NCI-H2196 treated with DMSO at 0.1 percent for 48 hours (cell line): ENCODE results near the gene SELP.

Experiments
- DNase-seq: peaks from one replicate; lab custom pipeline; 2025; ENCODE audit not compliant: unreplicated experiment; lab: John Stamatoyannopoulos, UW

SELP gene

DNA sequence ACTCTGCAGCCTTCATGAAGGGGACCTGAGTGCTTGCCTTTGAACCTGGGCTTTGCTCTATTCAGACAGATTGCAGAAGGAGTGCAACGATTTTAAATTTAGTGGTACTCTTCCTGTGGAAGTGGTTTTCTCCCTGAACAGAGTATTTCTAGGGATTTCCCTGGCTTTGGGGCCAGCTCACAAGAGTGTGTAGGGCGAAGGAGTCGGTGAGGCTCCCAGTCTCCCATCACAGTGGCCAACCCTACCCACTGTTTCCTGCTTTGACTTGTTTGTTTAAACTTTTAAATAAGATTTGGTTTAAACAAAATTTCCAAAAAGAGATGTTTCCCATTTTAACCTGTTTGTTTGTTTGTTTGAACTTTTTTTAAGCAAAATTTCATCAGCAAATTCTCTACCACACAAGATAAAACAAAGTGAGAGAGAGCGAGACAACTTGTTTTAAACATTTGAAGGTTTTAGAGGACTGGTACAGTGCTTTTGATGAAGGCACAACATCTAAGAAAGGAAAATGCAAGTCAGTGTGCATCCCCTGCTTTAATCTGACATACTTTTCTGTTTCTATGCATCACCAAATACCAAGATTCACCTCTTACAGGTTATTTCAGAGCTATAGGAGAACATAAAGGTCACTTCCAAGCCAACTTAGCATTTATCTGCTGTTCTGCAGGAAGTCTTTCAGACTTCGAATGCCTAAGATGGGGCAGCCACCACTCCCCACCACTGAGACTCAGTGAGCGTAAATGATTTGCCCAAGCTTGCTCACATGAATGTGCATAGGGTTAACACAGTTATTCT, 6.6 kb downstream of the SELP start:
- no peak for DNase-seq

GRCh38 chr1:169620565-169620964, 9.4 kb downstream of the SELP start:
- no peak for DNase-seq

DNA sequence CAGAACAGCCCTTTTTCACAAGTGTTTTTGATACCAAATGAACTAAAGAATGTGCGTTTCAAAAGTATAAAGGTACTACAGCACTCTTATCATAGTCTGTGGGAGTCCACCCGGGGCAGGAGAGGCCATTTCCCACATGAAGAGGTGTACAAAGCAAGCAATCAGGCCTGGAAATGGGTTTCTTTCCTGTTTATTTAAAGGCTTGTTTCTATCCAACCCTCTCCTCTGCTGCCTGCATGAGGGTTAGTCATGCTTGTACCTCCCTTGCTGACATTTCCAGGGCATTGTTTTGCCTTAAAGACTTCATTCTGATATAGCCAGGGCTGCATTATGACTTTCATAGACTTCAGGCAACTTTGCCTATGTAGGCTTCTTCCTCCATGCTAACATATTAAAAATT, 11.6 kb downstream of the SELP start:
- DNase-seq: no peak

GRCh38 chr1:169615803-169616202, 14.1 kb downstream of the SELP start:
- DNase-seq: no peak

DNA sequence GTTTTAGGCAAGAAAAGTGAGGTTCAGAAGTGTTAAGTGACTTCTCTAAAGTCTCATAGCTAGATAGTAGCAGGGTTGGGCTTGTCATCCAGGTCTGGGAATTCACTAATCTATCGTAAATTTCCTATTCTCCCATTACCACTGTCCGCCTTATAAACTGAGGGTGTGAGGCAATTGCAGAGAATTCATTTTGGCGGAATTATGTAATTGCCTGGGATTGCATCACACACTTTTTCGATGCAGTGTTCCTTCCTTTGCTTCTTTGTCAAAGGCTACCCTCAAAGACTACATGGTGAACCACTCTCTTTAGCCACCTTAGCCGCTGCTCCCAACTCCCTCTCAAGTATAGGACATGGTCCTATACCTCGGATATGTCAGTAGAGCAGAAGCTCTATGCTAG, 19.1 kb downstream of the SELP start:
- DNase-seq: no peak

- DNase-seq: no peak
These were observed 19.8 kb downstream of the SELP start for GRCh38 chr1:169610108-169610507.

DNA sequence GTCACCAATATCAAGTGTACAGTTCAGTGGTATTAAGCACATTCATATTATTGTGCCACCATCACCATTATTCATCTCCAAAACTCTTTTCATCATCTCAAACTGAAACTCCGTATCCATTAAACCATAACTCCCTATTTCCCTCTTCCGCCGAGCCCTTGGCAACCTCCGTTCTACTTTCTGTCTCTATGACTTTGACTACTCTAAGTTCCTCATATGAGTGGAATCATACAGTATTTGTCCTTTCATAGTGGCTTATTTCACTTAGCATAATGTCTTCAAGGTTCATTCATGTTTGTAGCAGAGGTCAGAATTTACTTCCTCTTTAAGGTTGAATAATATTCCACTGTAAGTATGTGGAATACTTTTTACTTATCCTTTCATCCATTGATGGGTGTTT, 21.7 kb downstream of the SELP start:
- DNase-seq: no peak

- DNase-seq: no peak
These were observed 25.0 kb downstream of the SELP start for GRCh38 chr1:169604781-169605560.

DNA sequence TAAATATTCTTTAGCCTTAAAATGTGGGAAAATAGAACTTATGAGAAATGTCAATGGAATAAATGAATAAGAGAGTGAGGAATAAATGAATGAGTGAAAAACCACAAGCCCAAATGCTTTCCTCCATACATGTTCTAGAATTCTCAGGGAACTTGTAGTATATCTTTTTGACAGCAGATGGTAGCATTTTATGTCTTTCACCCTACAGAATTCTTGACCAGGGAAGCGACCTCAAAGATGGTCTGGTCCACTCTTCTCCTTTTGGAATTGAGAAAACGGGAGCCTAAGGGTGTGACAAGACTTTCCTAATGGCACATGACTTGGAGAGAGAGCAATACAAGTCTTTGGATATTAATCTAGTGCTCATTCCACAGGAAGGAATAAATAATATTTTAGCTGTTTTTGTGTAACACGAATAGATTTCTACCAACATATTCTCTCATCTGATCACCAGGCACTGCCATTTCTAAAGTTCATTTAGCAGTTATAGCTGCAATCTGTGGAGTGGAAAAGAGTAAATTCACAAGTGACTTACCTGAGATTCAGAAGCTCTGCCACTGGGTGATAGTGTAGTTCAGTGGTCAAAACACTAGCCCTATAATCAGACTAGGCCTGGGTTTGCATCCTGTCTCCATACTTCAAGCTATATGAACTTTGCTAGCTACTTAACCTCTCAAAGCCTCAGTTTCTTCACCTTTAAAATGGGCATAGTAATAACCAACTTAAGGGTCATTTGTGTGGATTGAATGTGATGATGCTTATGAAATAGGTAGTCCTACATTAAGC, 28.6 kb downstream of the SELP start:
- DNase-seq: no peak

- no peak for DNase-seq
These were observed 33.9 kb downstream of the SELP start for GRCh38 chr1:169595764-169596711.

DNA sequence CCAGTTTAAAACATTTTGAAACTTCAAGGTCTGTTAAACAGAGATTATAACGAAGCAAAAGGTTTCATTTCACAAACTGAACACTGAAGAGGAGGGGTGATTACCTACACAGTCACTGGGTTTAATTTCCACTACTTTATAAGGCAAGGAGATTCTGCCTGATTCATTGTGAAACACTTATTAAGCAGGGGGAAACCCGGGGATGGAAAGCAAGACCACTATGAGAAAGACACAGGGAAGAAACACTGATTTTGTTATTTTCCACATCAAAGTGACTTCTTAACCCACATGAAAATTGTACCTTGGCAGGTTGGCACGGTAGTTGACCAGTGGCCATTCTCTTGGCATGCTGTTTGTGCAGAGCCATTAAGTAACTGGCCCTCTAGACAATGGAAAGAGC, 35.5 kb downstream of the SELP start:
- DNase-seq: no peak

DNA sequence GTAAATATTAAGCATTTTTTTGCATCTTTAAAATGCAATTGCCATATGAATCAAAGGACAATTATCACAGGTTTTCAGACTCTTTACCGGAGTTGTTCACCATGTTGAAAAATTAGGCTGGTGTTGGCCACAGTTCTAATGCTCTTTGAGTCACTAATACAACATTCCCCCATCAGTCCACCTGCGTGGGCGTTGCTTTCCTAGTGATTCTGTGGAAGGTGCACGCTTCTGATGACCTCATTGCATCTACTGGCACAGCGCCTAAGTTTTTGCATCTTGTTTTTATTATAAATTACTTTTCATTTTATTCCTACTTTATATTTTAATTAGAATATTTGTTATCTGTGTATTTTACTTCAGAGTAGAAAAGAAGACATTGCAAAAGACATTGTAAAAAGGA, 39.0 kb downstream of the SELP start:
- DNase-seq: no peak

- DNase-seq: no peak
These were observed 41.0 kb downstream of the SELP start for GRCh38 chr1:169588785-169589485.

GRCh38 chr1:169588112-169588511, 41.8 kb downstream of the SELP start:
- no peak for DNase-seq

- DNase-seq: peak; percentile 29
These were observed 43.3 kb downstream of the SELP start, which contains the start of gene F5 for GRCh38 chr1:169586395-169587255. Gene F5, minus strand, starts transcription at chr1:169586481. Its CDS starts 95 bp downstream, at chr1:169586386.

DNA sequence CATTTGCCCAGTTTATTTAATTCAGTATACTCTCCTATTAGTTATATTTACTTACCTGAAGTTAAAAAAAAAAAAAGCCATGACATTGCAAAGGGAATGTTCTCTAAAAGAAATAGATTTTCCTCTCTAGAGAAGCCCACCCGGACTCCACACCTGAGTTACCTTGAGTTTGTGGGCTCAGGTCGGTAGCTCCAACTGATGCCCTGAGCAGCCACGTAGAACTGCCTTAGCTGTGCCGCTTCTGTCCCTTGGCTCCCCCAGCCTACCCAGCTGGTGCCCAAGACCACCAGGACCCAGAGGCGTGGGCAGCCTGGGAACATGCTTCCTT, 43.9 kb downstream of the SELP start:
- DNase-seq: no peak

DNA sequence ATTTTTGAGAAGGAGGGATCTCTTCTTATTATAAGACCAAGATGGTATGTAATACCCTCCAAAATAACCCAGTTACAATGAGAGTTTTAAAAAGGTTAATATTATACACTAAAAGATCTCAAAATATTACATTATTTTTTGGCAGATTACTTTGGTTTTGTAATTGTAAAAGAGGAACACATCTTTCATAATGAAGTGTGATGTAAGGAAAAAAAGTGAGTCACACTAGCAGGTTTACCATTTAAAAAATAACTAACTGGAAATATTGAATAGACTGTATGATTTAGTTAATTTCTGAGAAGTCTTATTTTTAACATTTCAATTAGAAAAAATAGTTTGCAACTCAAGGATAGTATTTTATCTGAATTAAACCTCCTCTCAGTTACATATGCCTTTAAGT, 44.7 kb downstream of the SELP start:
- no peak for DNase-seq

GRCh38 chr1:169584483-169585144, 45.3 kb downstream of the SELP start:
- DNase-seq: no peak
